HepG2 (cell line): Measurements from ENCODE around the gene SINHCAF. TPM values are rescaled to one million over a fixed set of nuclear protein-coding genes. Genes with fewer than 3 reads are reported as not detected.

ENCODE experiments used
- CBX5 ChIP-seq: sonication (generic); formaldehyde crosslinking; IDR thresholded peaks from 2 replicates; pipeline ENCODE4 v1.4.0; 2020; ENCODE audit warnings: missing genetic modification reagents, borderline replicate concordance
- GMEB1 ChIP-seq: sonication (generic); formaldehyde crosslinking; IDR thresholded peaks from 2 replicates; pipeline ENCODE4 v1.5.1; 2020; ENCODE audit warnings: missing genetic modification reagents, mild to moderate bottlenecking, borderline replicate concordance
- MNT ChIP-seq: fragments of 450-650 bp; IDR thresholded peaks from 2 replicates; pipeline ENCODE4 v1.6.1; 2016
- PRDM4 ChIP-seq: sonication (generic); formaldehyde crosslinking; IDR thresholded peaks from 2 replicates; pipeline ENCODE4 v1.9.0; 2021; ENCODE audit warnings: missing genetic modification reagents, borderline replicate concordance
- RCOR2 ChIP-seq: IDR thresholded peaks from 2 replicates; pipeline ENCODE4 v1.6.1; 2016; ENCODE audit warnings: missing biosample characterization, missing genetic modification reagents
- SAP130 ChIP-seq: IDR thresholded peaks from 2 replicates; pipeline ENCODE4 v1.6.1; 2016; ENCODE audit warnings: low read depth
- SOX6 ChIP-seq, 2 experiments: fragments of 450-650 bp in 1 of 2; sonication (generic) in 1 of 2; formaldehyde crosslinking in 1 of 2; IDR thresholded peaks; 2 replicates each; pipeline versions ENCODE4 v1.4.0 to v1.6.1; 2017 to 2020; ENCODE audit warnings: antibody characterized with exemption in 1 of 2, mild to moderate bottlenecking in 1 of 2, missing genetic modification reagents in 1 of 2
- TEAD2 ChIP-seq: sonication (generic); formaldehyde crosslinking; IDR thresholded peaks from 2 replicates; pipeline ENCODE4 v1.9.0; 2021; ENCODE audit warnings: missing genetic modification reagents
- TEAD3 ChIP-seq: optimal IDR thresholded peaks from 2 replicates; pipeline ENCODE3; 2016; ENCODE audit warnings: borderline replicate concordance
- ZBTB10 ChIP-seq: sonication (generic); formaldehyde crosslinking; IDR thresholded peaks from 2 replicates; pipeline ENCODE4 v1.4.0; 2020; ENCODE audit warnings: missing genetic modification reagents, borderline replicate concordance
- ZFP91 ChIP-seq: sonication (generic); formaldehyde crosslinking; IDR thresholded peaks from 2 replicates; pipeline ENCODE4 v1.9.0; 2022; ENCODE audit warnings: missing genetic modification reagents, mild to moderate bottlenecking, borderline replicate concordance
- ZNF280D ChIP-seq: sonication (generic); formaldehyde crosslinking; IDR thresholded peaks from 2 replicates; pipeline ENCODE4 v1.5.1; 2020; ENCODE audit warnings: mild to moderate bottlenecking, missing genetic modification reagents
- ZNF3 ChIP-seq: IDR thresholded peaks from 2 replicates; pipeline ENCODE4 v1.7.0; 2017; ENCODE audit warnings: inconsistent platforms
- ZNF350 ChIP-seq: sonication (generic); formaldehyde crosslinking; IDR thresholded peaks from 2 replicates; pipeline ENCODE4 v1.4.0; 2020; ENCODE audit warnings: mild to moderate bottlenecking, low read depth, missing genetic modification reagents, borderline replicate concordance
- polyA plus RNA-seq, 8 experiments: library from polyadenylated mRNA; depleted of rRNA in 3 of 8; stranded (reverse) in 7 of 8; unstranded in 1 of 8; fragments of >200 nt; fragmentation: Illumina TruSeq in 4 of 8; extraction: Trizol in 4 of 8; gene quantifications; 2 replicates each; pipeline versions ENCODE4 v1.2.1 to v1.2.3, GENCODE V29; 2011 to 2016; ENCODE audit warnings: low read depth in 4 of 8, missing spikeins in 1 of 8, mixed read lengths in 1 of 8; ENCODE audit not compliant: insufficient read depth in 1 of 8
- total RNA-seq, 5 experiments: library from RNA; depleted of rRNA; stranded (reverse); fragments of >200 nt; fragmentation: Illumina TruSeq; extraction: Trizol; gene quantifications; 2 replicates each; pipeline ENCODE4 v1.2.3, GENCODE V29; 2016; ENCODE audit warnings: low read depth in 1 of 5

Gene SINHCAF
- total and polyA plus RNA-seq, 2 of the 13 experiments (the other 11 are each of a cell fraction or from before 2014, with no cell fraction given), result 54.6 to 97.8 TPM

- TF ChIP-seq ZFP91, result no peak
- peak; percentile 14; the same call in 1 of the 2 replicates for TF ChIP-seq SAP130 (CRISPR knock-in tag)
- TF ChIP-seq ZNF350 (CRISPR knock-in tag), result no peak
- no peak for TF ChIP-seq RCOR2 (CRISPR knock-in tag)
- TF ChIP-seq ZNF280D (CRISPR knock-in tag), result no peak
- peak; percentile 85 for TF ChIP-seq ZNF3
- no peak for TF ChIP-seq PRDM4 (CRISPR knock-in tag)
- TF ChIP-seq TEAD3, result peak; percentile 68
- no peak for TF ChIP-seq MNT
- peak; percentile 33; the same call in 1 of the 2 replicates for TF ChIP-seq GMEB1 (CRISPR knock-in tag)
- TF ChIP-seq TEAD2, result no peak
- TF ChIP-seq ZBTB10 (CRISPR knock-in tag), result no peak
- TF ChIP-seq SOX6 (IDR thresholded peaks at IDR 0.05), result no peak
- peak; percentile 44 for TF ChIP-seq SOX6 (CRISPR knock-in tag; IDR thresholded peaks at IDR 0.05)
- no peak for TF ChIP-seq CBX5
Observed at GRCh38 chr12:31370531-31371255, 44.7 kb upstream of the SINHCAF start (continued).
